OCI-LY7 (cell line): ENCODE data around the gene ANKMY1. TPM values are rescaled to one million over a fixed set of nuclear protein-coding genes. Genes with fewer than 3 reads are reported as not detected.

Experiments used
- BruUV-seq: library from RNA; stranded (reverse); fragments of 400-500 nt; replicated peaks from 2 replicates; lab custom pipeline; 2021; lab: Mats Ljungman, UMichigan
- CTCF ChIA-PET: fragments of 300-600 bp; sonication (Branson Sonifier 250); formaldehyde crosslinking; loops from one replicate; lab custom pipeline; 2022; ENCODE audit warnings: antibody characterized with exemption; ENCODE audit not compliant: unreplicated experiment; lab: Charles Lee
- POLR2A ChIA-PET: fragments of 300-600 bp; sonication (Branson Sonifier 250); formaldehyde crosslinking; loops from one replicate; lab custom pipeline; 2022; ENCODE audit warnings: antibody characterized with exemption; lab: Charles Lee
- DNase-seq: peaks from one replicate; pipeline ENCODE4 v3.0.0-alpha.2; 2015; ENCODE audit warnings: low spot score
- H2AFZ ChIP-seq: fragments of 200-600 bp; sonication (generic), shearing (Covaris generic); 2 replicates; pipeline ENCODE4 v1.6.1; 2014; ENCODE audit warnings: mild to moderate bottlenecking, antibody characterized with exemption, low read length, moderate library complexity
- H3K27ac ChIP-seq: fragments of 200-600 bp; sonication (generic); 2 replicates; pipeline ENCODE4 v1.5.1; 2014; ENCODE audit warnings: mixed run types, low read depth, mild to moderate bottlenecking, moderate library complexity, low read length, inconsistent platforms; ENCODE audit not compliant: poor library complexity, severe bottlenecking
- H3K36me3 ChIP-seq: fragments of 200-600 bp; sonication (generic); 2 replicates; pipeline ENCODE4 v1.6.1; 2014; ENCODE audit warnings: mild to moderate bottlenecking, antibody characterized with exemption, low read length, moderate library complexity, mixed read lengths; ENCODE audit not compliant: insufficient read depth
- H3K4me1 ChIP-seq: fragments of 200-600 bp; sonication (generic); 2 replicates; pipeline ENCODE4 v1.5.1; 2014; ENCODE audit warnings: mild to moderate bottlenecking, low read length; ENCODE audit not compliant: insufficient read depth, poor library complexity, severe bottlenecking
- H3K4me2 ChIP-seq: fragments of 200-600 bp; sonication (generic); 2 replicates; pipeline ENCODE4 v1.6.1; 2014; ENCODE audit warnings: mild to moderate bottlenecking, low read length
- H3K4me3 ChIP-seq: fragments of 200-600 bp; sonication (generic); 2 replicates; pipeline ENCODE4 v1.5.1; 2014; ENCODE audit warnings: mild to moderate bottlenecking, low read depth, low read length; ENCODE audit not compliant: poor library complexity, severe bottlenecking
- H3K79me2 ChIP-seq: fragments of 200-600 bp; sonication (generic); 2 replicates; pipeline ENCODE4 v1.6.1; 2016; ENCODE audit warnings: low read depth, mild to moderate bottlenecking, low read length, moderate library complexity, mixed read lengths; ENCODE audit not compliant: insufficient read depth
- H3K9me2 ChIP-seq: fragments of 200-600 bp; sonication (generic); 2 replicates; pipeline ENCODE4 v1.6.1; 2016; ENCODE audit warnings: mild to moderate bottlenecking, low read length, mixed read lengths; ENCODE audit not compliant: insufficient read depth
- H3K9me3 ChIP-seq: fragments of 200-600 bp; sonication (generic); 2 replicates; pipeline ENCODE4 v1.6.1; 2014; ENCODE audit warnings: mild to moderate bottlenecking, mixed run types, low read length, mixed read lengths
- H4K20me1 ChIP-seq: fragments of 200-600 bp; sonication (generic); 2 replicates; pipeline ENCODE4 v1.6.1; 2014; ENCODE audit warnings: mild to moderate bottlenecking, antibody characterized with exemption, low read length, moderate library complexity, mixed read lengths; ENCODE audit not compliant: insufficient read depth
- EZH2phosphoT487 ChIP-seq: fragments of 200-600 bp; sonication (generic); IDR thresholded peaks from 2 replicates; pipeline ENCODE4 v1.6.1; 2018; ENCODE audit warnings: low read depth, borderline replicate concordance, mild to moderate bottlenecking, mixed run types, antibody characterized with exemption, low read length, moderate library complexity, mixed read lengths
- intact Hi-C: fragments of 100-400 bp; cut with micrococcal nuclease; formaldehyde crosslinking; loops from one replicate; pipeline ENCODE4 v1.10.0; 2022; ENCODE audit not compliant: unreplicated experiment
- total RNA-seq, 2 experiments: library from RNA; depleted of rRNA in 1 of 2; stranded (reverse); fragments of >200 nt in 1 of 2; shearing (Covaris generic) in 1 of 2; gene quantifications; 2 replicates each; pipeline ENCODE4 v1.2.3, GENCODE V29; 2014 to 2022
- TF ChIP-seq, protein P1 (sequence below): fragments of 200-600 bp; sonication (generic); conservative IDR thresholded peaks from 2 replicates; pipeline ENCODE4 v1.5.1; 2014; ENCODE audit warnings: mild to moderate bottlenecking, antibody characterized with exemption, low read length, moderate library complexity, mixed read lengths

ANKMY1 gene
- total RNA-seq, 2 experiments from 2014 or later: 30.6 to 65.9 TPM

DNA sequence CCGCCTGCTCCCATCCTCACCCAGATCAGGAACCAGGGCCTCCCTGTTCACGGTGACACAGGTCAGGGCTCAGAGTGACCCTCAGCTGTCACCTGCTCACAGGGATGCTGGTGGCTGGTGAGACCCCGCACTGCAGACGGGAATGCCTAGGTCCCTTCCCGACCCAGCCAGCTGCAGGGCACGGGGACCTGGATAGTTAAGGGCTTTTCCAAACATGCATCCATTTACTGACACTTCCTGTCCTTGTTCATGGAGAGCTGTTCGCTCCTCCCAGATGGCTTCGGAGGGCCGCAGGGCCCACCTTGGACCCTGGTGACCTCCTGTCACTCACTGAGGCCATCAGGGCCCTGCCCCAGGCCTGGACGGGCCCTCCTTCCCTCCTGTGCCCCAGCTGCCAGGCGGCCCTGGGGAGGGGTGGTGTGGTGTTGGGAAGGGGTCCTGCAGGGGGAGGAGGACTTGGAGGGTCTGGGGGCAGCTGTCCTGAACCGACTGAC is 90.6 kb downstream of the ANKMY1 start:
- no TSS peak for BruUV-seq
- POLR2A ChIA-PET: no interaction called here
- DNase-seq: no peak

DNA sequence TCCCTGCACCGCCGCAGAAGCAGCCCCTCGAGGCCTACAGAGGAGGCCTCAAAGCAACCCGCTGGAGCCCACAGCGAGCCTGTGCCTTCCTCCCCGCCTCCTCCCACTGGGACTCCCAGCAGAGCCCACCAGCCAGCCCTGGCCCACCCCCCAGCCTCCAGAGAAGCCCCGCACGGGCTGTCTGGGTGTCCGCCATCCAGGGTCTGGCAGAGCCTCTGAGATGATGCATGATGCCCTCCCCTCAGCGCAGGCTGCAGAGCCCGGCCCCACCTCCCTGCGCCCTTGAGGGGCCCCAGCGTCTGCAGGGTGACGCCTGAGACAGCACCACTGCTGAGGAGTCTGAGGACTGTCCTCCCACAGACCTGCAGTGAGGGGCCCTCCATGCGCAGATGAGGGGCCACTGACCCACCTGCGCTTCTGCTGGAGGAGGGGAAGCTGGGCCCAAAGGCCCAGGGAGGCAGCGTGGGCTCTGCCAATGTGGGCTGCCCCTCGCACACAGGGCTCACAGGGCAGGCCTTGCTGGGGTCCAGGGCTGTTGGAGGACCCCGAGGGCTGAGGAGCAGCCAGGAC is 91.1 kb downstream of the ANKMY1 start:
- BruUV-seq: no TSS peak
- Histone ChIP-seq H3K9me3 (no peaks in the 10 kb centered on the region), H3K4me1 (no peaks in the 10 kb centered on the region), H2AFZ (no peak overlapping the region), H3K4me3 (no peak overlapping the region), H3K27ac (no peak overlapping the region), H3K79me2 (no peaks in the 10 kb centered on the region), H3K4me2 (no peak overlapping the region), H4K20me1 (no peaks in the 10 kb centered on the region), H3K9me2 (no peaks in the 10 kb centered on the region), H3K36me3 (no peaks in the 10 kb centered on the region)
- ChIA-PET POLR2A (no interaction called here), CTCF (no interaction called here)
- intact Hi-C loops: no loop called here
- TF ChIP-seq, protein P1, sequence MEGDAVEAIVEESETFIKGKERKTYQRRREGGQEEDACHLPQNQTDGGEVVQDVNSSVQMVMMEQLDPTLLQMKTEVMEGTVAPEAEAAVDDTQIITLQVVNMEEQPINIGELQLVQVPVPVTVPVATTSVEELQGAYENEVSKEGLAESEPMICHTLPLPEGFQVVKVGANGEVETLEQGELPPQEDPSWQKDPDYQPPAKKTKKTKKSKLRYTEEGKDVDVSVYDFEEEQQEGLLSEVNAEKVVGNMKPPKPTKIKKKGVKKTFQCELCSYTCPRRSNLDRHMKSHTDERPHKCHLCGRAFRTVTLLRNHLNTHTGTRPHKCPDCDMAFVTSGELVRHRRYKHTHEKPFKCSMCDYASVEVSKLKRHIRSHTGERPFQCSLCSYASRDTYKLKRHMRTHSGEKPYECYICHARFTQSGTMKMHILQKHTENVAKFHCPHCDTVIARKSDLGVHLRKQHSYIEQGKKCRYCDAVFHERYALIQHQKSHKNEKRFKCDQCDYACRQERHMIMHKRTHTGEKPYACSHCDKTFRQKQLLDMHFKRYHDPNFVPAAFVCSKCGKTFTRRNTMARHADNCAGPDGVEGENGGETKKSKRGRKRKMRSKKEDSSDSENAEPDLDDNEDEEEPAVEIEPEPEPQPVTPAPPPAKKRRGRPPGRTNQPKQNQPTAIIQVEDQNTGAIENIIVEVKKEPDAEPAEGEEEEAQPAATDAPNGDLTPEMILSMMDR: no peak
- no peak for TF ChIP-seq EZH2phosphoT487
- DNase-seq: no peak

More for the DNA sequence above, 90.6 kb downstream of the ANKMY1 start:
- Histone ChIP-seq H3K36me3 (no peaks in the 10 kb centered on the region), H3K4me3 (no peak overlapping the region), H3K27ac (no peak overlapping the region), H3K9me3 (no peaks in the 10 kb centered on the region), H3K4me2 (no peak overlapping the region), H3K79me2 (no peaks in the 10 kb centered on the region), H3K9me2 (no peaks in the 10 kb centered on the region), H4K20me1 (no peaks in the 10 kb centered on the region), H2AFZ (no peak overlapping the region), H3K4me1 (no peaks in the 10 kb centered on the region)
- TF ChIP-seq EZH2phosphoT487: no peak
- TF ChIP-seq, protein P1: no peak
- CTCF ChIA-PET: no interaction called here
- intact Hi-C loops: no loop called here

- POLR2A ChIA-PET: no interaction called here
- BruUV-seq: no TSS peak
- no peak for TF ChIP-seq EZH2phosphoT487
- TF ChIP-seq, protein P1: no peak
- Histone ChIP-seq H3K79me2 (no peaks in the 10 kb centered on the region), H3K4me3 (no peak overlapping the region), H3K36me3 (no peaks in the 10 kb centered on the region), H4K20me1 (no peaks in the 10 kb centered on the region), H3K9me2 (no peaks in the 10 kb centered on the region), H3K27ac (no peak overlapping the region), H3K4me1 (no peaks in the 10 kb centered on the region), H3K4me2 (no peak overlapping the region), H3K9me3 (no peaks in the 10 kb centered on the region), H2AFZ (no peak overlapping the region)
- intact Hi-C loops: no loop called here
- no peak for DNase-seq
- CTCF ChIA-PET: no interaction called here
These were observed 91.8 kb downstream of the ANKMY1 start for GRCh38 chr2:240465765-240466578.
